Osteoblast (primary cell): ENCODE results near the gene LPIN3. TPM values are rescaled to one million over a fixed set of nuclear protein-coding genes. Genes with fewer than 3 reads are reported as not detected.

Source experiments
- DNase-seq: peaks from one replicate; pipeline ENCODE4 v3.0.0; 2011; ENCODE audit warnings: low spot score, mixed read lengths; ENCODE audit not compliant: insufficient read length; ENCODE audit errors: missing footprints
- H2AFZ ChIP-seq: 2 replicates; pipeline ENCODE4 v1.6.0; 2011; ENCODE audit warnings: mild to moderate bottlenecking, low read length
- H3K27ac ChIP-seq: 2 replicates; pipeline ENCODE4 v1.5.1; 2011; ENCODE audit warnings: mild to moderate bottlenecking, low read depth, low read length, moderate library complexity
- H3K27me3 ChIP-seq: 2 replicates; pipeline ENCODE4 v1.6.0; 2012; ENCODE audit warnings: mild to moderate bottlenecking, control low read depth, inconsistent platforms, low read length, moderate library complexity; ENCODE audit not compliant: insufficient read depth
- H3K36me3 ChIP-seq: 2 replicates; pipeline ENCODE4 v1.5.1; 2011; ENCODE audit warnings: mild to moderate bottlenecking, low read length, control low read depth, moderate library complexity; ENCODE audit not compliant: insufficient read depth
- H3K4me1 ChIP-seq: 2 replicates; pipeline ENCODE4 v1.5.1; 2011; ENCODE audit warnings: mild to moderate bottlenecking, low read length, control low read depth, moderate library complexity; ENCODE audit not compliant: insufficient read depth
- H3K4me2 ChIP-seq: 2 replicates; pipeline ENCODE4 v1.6.0; 2011; ENCODE audit warnings: mild to moderate bottlenecking, low read length; ENCODE audit not compliant: insufficient read depth
- H3K4me3 ChIP-seq: fragments of 200-600 bp; sonication (generic); 3 replicates; pipeline ENCODE4 v1.5.1; 2012; ENCODE audit warnings: mild to moderate bottlenecking, low read length, inconsistent platforms; ENCODE audit not compliant: insufficient read depth
- H3K79me2 ChIP-seq: 2 replicates; pipeline ENCODE4 v1.6.0; 2012; ENCODE audit warnings: mild to moderate bottlenecking, low read length, control low read depth, inconsistent platforms; ENCODE audit not compliant: insufficient read depth
- H3K9me3 ChIP-seq: 2 replicates; pipeline ENCODE4 v1.5.1; 2011; ENCODE audit warnings: low read depth, low read length, control low read depth
- H4K20me1 ChIP-seq: 2 replicates; pipeline ENCODE4 v1.6.0; 2012; ENCODE audit warnings: mild to moderate bottlenecking, low read length, control low read depth; ENCODE audit not compliant: insufficient read depth
- total RNA-seq: library from RNA; depleted of rRNA; stranded (reverse); fragments of >200 nt; gene quantifications from 2 replicates; pipeline ENCODE4 v1.2.3, GENCODE V29; 2012
- TF ChIP-seq, protein P1 (sequence below): IDR thresholded peaks from 2 replicates; pipeline ENCODE4 v1.5.1; 2011; ENCODE audit warnings: mild to moderate bottlenecking, low read depth, low read length, moderate library complexity; ENCODE audit errors: extremely low read depth

The LPIN3 gene
- total RNA-seq, 1 donor = 9.0 TPM

DNA sequence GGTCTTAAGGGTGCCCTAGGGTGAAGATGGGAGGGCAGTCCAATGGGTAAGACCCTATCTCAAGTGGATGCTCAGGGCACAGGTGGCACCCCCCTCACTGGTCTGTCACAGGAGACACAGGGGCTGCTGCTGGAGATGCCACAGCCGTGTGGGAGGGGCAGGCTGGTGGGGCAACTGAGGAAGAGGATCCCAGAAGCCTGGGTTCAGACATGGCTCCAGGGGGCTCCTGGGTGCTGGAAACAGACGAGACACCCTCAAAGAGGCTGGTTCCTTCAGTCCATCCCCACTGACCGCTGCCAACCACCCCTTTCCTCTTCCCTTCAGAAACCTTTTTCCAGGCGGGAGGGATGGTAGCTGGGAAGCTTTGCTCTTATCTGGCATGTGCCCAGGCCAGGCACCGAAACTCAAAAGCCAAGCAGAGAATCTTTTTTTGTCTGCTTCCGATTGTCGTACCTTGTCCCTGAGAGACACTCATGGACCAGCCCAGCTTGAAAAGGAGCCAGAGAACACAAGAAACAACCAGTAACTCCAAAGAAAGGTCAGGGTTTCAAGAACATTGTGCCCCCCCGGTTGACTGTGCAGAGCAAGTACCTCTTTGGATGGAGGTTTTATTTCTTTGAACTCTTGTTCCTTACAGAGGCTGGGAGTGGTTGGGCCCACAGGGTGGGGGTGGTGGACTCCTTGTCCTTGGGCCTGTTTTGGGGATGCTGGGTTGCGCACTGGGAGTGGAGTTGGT is 54.5 kb downstream of the LPIN3 start:
- Histone ChIP-seq H3K27ac (no peak overlapping the region), H3K79me2 (no peaks in the 10 kb centered on the region), H3K9me3 (no peaks in the 10 kb centered on the region), H2AFZ (no peak overlapping the region), H4K20me1 (no peaks in the 10 kb centered on the region), H3K4me2 (no peak overlapping the region), H3K27me3 (no peaks in the 10 kb centered on the region), H3K4me3 (no peak overlapping the region), H3K4me1 (no peaks in the 10 kb centered on the region), H3K36me3 (no peaks in the 10 kb centered on the region)
- DNase-seq = peak; percentile 42
- TF ChIP-seq, protein P1, sequence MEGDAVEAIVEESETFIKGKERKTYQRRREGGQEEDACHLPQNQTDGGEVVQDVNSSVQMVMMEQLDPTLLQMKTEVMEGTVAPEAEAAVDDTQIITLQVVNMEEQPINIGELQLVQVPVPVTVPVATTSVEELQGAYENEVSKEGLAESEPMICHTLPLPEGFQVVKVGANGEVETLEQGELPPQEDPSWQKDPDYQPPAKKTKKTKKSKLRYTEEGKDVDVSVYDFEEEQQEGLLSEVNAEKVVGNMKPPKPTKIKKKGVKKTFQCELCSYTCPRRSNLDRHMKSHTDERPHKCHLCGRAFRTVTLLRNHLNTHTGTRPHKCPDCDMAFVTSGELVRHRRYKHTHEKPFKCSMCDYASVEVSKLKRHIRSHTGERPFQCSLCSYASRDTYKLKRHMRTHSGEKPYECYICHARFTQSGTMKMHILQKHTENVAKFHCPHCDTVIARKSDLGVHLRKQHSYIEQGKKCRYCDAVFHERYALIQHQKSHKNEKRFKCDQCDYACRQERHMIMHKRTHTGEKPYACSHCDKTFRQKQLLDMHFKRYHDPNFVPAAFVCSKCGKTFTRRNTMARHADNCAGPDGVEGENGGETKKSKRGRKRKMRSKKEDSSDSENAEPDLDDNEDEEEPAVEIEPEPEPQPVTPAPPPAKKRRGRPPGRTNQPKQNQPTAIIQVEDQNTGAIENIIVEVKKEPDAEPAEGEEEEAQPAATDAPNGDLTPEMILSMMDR = no peak

DNA sequence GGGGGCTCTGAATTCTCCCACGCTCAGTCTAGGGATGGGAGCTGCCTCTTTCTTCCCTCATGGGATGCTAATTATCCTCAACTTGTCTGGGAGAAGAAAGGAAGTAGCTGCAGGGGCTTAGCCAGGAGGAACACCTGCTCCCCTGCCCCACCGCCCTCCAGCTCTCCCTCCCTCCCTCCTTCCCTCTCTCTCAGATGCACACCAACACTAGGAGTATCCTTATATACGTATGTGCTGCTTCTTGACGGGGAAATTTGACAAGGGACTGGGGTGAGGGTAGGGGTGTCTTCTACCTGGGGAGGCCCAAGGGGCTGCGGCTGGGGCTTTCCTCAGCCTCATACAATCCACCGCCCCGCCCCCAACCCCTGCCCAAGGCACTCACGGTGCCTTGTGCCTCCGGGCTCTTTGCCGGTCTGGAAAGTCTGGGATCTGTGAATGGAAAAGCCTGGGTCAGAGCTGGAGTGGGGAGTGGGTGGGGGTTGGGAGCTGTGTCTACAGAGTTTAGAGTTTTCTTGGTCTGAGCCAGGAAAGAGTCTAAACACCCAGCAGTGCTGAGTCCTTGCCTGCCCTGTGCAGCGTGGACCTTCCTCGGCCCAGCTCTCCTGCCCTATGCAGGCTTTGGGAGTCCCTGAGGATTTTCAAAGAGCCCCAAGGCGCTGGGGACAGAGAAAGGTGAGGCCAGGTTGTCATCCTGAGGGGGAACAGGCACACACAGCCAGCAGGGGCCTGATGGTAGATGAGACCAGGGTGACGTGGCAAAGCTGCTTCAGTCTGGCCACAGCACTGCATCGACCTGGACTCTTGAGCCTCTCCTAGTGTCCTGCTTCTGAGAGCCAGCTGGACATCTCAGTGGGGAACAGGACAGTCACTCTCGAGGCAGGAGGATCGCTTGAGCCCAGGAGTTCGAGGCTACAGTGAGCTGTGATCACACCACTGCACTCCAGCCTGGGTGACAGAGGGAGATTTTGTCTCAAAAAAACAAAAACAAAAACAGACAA is 55.3 kb downstream of the LPIN3 start:
- no peaks in the 10 kb centered on the region for H3K4me1 ChIP-seq
- H3K36me3 ChIP-seq = no peaks in the 10 kb centered on the region
- no peak overlapping the region for H3K4me3 ChIP-seq
- no peak overlapping the region for H3K27ac ChIP-seq
- no peaks in the 10 kb centered on the region for H3K79me2 ChIP-seq
- no peak overlapping the region for H3K4me2 ChIP-seq
- H4K20me1 ChIP-seq = no peaks in the 10 kb centered on the region
- no peak overlapping the region for H2AFZ ChIP-seq
- no peaks in the 10 kb centered on the region for H3K27me3 ChIP-seq
- TF ChIP-seq, protein P1 = no peak
- DNase-seq = peak; percentile 59
- H3K9me3 ChIP-seq = no peaks in the 10 kb centered on the region

DNA sequence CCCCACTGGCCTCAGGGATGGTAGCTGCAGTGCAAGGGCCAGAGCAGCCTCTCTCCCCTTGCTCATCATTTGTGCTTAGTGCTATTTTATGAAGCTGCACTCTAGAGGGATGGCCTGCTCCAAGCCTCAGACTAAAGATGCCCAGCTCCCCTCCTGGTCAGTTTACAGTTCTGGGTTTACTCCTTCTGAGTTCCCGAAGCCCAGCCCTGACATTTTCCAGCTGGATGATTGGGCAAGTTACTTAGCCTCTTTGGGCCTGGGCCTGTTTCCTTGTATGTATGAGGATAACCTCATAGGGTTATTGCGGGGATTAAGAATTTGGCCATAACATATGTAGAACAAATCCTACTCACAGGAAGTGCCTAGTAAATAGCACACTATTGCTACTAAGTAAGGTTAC is 57.8 kb downstream of the LPIN3 start:
- no peak for DNase-seq
- no peaks in the 10 kb centered on the region for H3K9me3 ChIP-seq
- H3K27ac ChIP-seq = no peak overlapping the region
- H2AFZ ChIP-seq = no peak overlapping the region
- H3K4me1 ChIP-seq = no peaks in the 10 kb centered on the region
- no peaks in the 10 kb centered on the region for H3K79me2 ChIP-seq
- peaks cover 1% of the 10 kb centered on the region for H3K36me3 ChIP-seq
- no peaks in the 10 kb centered on the region for H3K27me3 ChIP-seq
- H4K20me1 ChIP-seq = no peaks in the 10 kb centered on the region
- no peak overlapping the region for H3K4me3 ChIP-seq
- H3K4me2 ChIP-seq = no peak overlapping the region
- TF ChIP-seq, protein P1 = no peak

DNA sequence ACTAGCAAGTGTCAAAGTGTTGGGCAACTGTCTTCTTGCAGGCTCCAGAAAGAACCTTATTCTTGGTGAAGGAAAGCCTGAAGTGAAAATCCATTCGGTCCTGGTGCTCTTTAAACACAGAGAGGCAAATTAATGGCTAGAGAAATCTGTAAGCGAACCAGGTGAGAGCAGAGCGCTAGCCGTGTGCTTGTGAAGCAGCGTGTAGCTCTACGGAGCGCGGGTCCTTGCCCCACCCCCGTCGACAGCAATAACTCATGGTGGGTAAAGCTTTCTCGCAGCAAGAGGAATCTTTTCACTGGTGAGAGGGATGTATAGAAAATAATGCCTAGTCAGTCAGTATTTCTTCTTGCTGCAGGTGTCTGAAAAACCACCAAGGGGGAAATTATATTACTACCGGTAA is 63.0 kb downstream of the LPIN3 start:
- no peaks in the 10 kb centered on the region for H3K79me2 ChIP-seq
- no peaks in the 10 kb centered on the region for H3K4me1 ChIP-seq
- TF ChIP-seq, protein P1 = no peak
- H3K27ac ChIP-seq = no peak overlapping the region
- no peak overlapping the region for H3K4me2 ChIP-seq
- H3K36me3 ChIP-seq = peaks cover 20% of the 10 kb centered on the region
- H2AFZ ChIP-seq = no peak overlapping the region
- no peaks in the 10 kb centered on the region for H3K27me3 ChIP-seq
- H4K20me1 ChIP-seq = no peaks in the 10 kb centered on the region
- no peak for DNase-seq
- H3K4me3 ChIP-seq = no peak overlapping the region
- no peaks in the 10 kb centered on the region for H3K9me3 ChIP-seq
